K562 (cell line): ENCODE measurements around the gene FAM110D. TPM values are rescaled to one million over a fixed set of nuclear protein-coding genes. Genes with fewer than 3 reads are reported as not detected.

Source experiments
- ATAC-seq: fragments of 200-7000 bp; cut with Tn5 transposase; 3 replicates; pipeline ENCODE4 v1.9.1; 2020; ENCODE audit warnings: moderate library complexity
- BruUV-seq: library from RNA; stranded (reverse); fragments of 400-500 nt; replicated peaks from 2 replicates; lab custom pipeline; 2021; lab: Mats Ljungman, UMichigan
- CTCF ChIA-PET: fragments of 300-600 bp; formaldehyde crosslinking; extraction: SDS; loops from one replicate; lab custom pipeline; 2021; ENCODE audit warnings: low intra/inter-chr PET ratio; lab: Yijun Ruan, JAX
- POLR2A ChIA-PET: fragments of 300-600, 350-650 bp; sonication (Branson Sonifier 250); formaldehyde crosslinking; extraction: SDS; loops from one replicate; lab custom pipeline; 2021; ENCODE audit warnings: antibody characterized with exemption, inconsistent platforms; lab: Yijun Ruan, JAX
- DNase-seq, 4 experiments: peaks; one replicate each; pipeline versions ENCODE4 v3.0.0 to v3.0.0-alpha.2; 2011 to 2018; ENCODE audit warnings: low spot score in 3 of 4, mixed read lengths in 3 of 4; ENCODE audit errors: extremely low read depth in 1 of 4
- FAIRE-seq: peaks from 2 replicates; lab custom pipeline; 2011; peaks lifted over from hg19 to GRCh38; lab: Jason Lieb, UNC
- H2AFZ ChIP-seq: 2 replicates; pipeline ENCODE4 v1.6.0; 2011; ENCODE audit warnings: low read depth, low read length, control low read depth, inconsistent platforms
- H3K27ac ChIP-seq: fragments of 200-600 bp; 3 replicates; pipeline ENCODE4 v1.8.0; 2011; ENCODE audit warnings: low read depth, mild to moderate bottlenecking, control low read depth, inconsistent platforms, low read length, moderate library complexity, mixed read lengths; ENCODE audit errors: extremely low read depth
- H3K27me3 ChIP-seq, 2 experiments: fragments of 300-600 bp in 1 of 2; 2 replicates in 1 of 2; 3 replicates in 1 of 2; pipeline versions ENCODE4 v1.6.0 to v1.8.0; 2011; ENCODE audit warnings: inconsistent platforms in 2 of 2, low read length in 2 of 2, mild to moderate bottlenecking in 1 of 2, mixed read lengths in 1 of 2, moderate library complexity in 1 of 2; ENCODE audit not compliant: control insufficient read depth in 2 of 2, insufficient read depth in 2 of 2
- H3K36me3 ChIP-seq: fragments of 300-600 bp; 3 replicates; pipeline ENCODE4 v1.8.0; 2011; ENCODE audit warnings: mild to moderate bottlenecking, low read length, inconsistent platforms; ENCODE audit not compliant: control insufficient read depth, insufficient read depth
- H3K4me1 ChIP-seq, 2 experiments: fragments of 200-600 bp in 1 of 2; replicated peaks in 1 of 2; 2 replicates in 1 of 2; 3 replicates in 1 of 2; pipeline versions ENCODE4 v1.5.1 to v1.8.0; 2011; ENCODE audit warnings: inconsistent platforms in 2 of 2, low read length in 2 of 2, mild to moderate bottlenecking in 1 of 2, mixed read lengths in 1 of 2, moderate library complexity in 1 of 2; ENCODE audit not compliant: control insufficient read depth in 2 of 2, insufficient read depth in 2 of 2
- H3K4me2 ChIP-seq: 2 replicates; pipeline ENCODE4 v1.6.1; 2011; ENCODE audit warnings: low read length, control low read depth, inconsistent platforms, mixed read lengths; ENCODE audit not compliant: insufficient read depth
- H3K4me3 ChIP-seq: fragments of 200-600 bp; sonication (generic), shearing (Covaris generic); 2 replicates; pipeline ENCODE4 v1.5.1; 2016; ENCODE audit warnings: control low read depth, inconsistent platforms
- H3K79me2 ChIP-seq: fragments of 200-600 bp; 3 replicates; pipeline ENCODE4 v1.8.0; 2011; ENCODE audit warnings: low read length, inconsistent platforms; ENCODE audit not compliant: control insufficient read depth, insufficient read depth
- H3K9ac ChIP-seq, 2 experiments: 2 replicates each; pipeline versions ENCODE4 v1.6.0 to v1.6.1; 2011; ENCODE audit warnings: low read depth in 2 of 2, low read length in 2 of 2, control low read depth in 1 of 2, inconsistent platforms in 1 of 2, mild to moderate bottlenecking in 1 of 2, mixed read lengths in 1 of 2; ENCODE audit not compliant: insufficient read depth in 1 of 2
- H3K9me1 ChIP-seq: one replicate; pipeline ENCODE4 v1.6.0; 2011; ENCODE audit warnings: inconsistent platforms, mild to moderate bottlenecking, low read length, moderate library complexity; ENCODE audit not compliant: control insufficient read depth, insufficient read depth
- H3K9me3 ChIP-seq: replicated peaks from 2 replicates; pipeline ENCODE4 v1.5.1; 2011; ENCODE audit warnings: low read depth, low read length, inconsistent platforms; ENCODE audit not compliant: control insufficient read depth, insufficient read depth
- H4K20me1 ChIP-seq: replicated peaks from 2 replicates; pipeline ENCODE4 v1.6.1; 2011; ENCODE audit warnings: low read length, inconsistent platforms, mixed read lengths; ENCODE audit not compliant: control insufficient read depth, insufficient read depth
- CBX3 ChIP-seq, 2 experiments: IDR thresholded peaks; 1 replicate in 1 of 2; 2 replicates in 1 of 2; pipeline ENCODE4 v1.6.1; 2012; ENCODE audit warnings: inconsistent platforms in 2 of 2, low read length in 2 of 2, borderline replicate concordance in 1 of 2, control low read depth in 1 of 2
- CEBPB ChIP-seq: fragments of 450-650 bp; IDR thresholded peaks from 2 replicates; pipeline ENCODE4 v1.6.1; 2016; ENCODE audit warnings: missing genetic modification characterization, missing compliant biosample characterization
- CHD4 ChIP-seq: fragments of 200-600 bp; sonication (generic); IDR thresholded peaks from 3 replicates; pipeline ENCODE4 v1.6.1; 2012; ENCODE audit warnings: low read depth, mild to moderate bottlenecking, mixed read lengths, low read length, inconsistent platforms; ENCODE audit not compliant: insufficient read depth, insufficient replicate concordance, poor library complexity, severe bottlenecking
- MBD2 ChIP-seq: sonication (generic); IDR thresholded peaks from 2 replicates; pipeline ENCODE4 v1.6.1; 2016; ENCODE audit warnings: low read depth, borderline replicate concordance
- POLR3G ChIP-seq: IDR thresholded peaks from 2 replicates; pipeline ENCODE4 v1.6.1; 2011; ENCODE audit not compliant: insufficient read length, insufficient replicate concordance; ENCODE audit errors: extremely low read depth
- PRDM10 ChIP-seq: fragments of 450-650 bp; IDR thresholded peaks from 2 replicates; pipeline ENCODE4 v1.6.1; 2018; ENCODE audit not compliant: partially characterized antibody
- ZBTB11 ChIP-seq, 3 experiments: fragments of 200-800 bp in 1 of 3; fragments of 250-450 bp in 1 of 3; fragments of 450-650 bp in 1 of 3; sonication (Bioruptor Pico) in 1 of 3; sonication (Bioruptor generic) in 1 of 3; formaldehyde crosslinking in 1 of 3; IDR thresholded peaks; 2 replicates each; pipeline versions ENCODE4 v1.6.1 to v1.8.0; 2016 to 2022; ENCODE audit warnings: mild to moderate bottlenecking in 2 of 3, missing genetic modification characterization in 2 of 3, missing compliant biosample characterization in 1 of 3, moderate library complexity in 1 of 3
- ZKSCAN8 ChIP-seq: fragments of 200-800 bp; sonication (Bioruptor generic); IDR thresholded peaks from 2 replicates; pipeline ENCODE4 v1.6.1; 2016; ENCODE audit warnings: missing genetic modification characterization, missing compliant biosample characterization
- ZNF316 ChIP-seq: fragments of 450-650 bp; IDR thresholded peaks from 2 replicates; pipeline ENCODE4 v1.6.1; 2016
- WGBS: fragments of 100-300 bp; shearing (Covaris generic); methylation state at CpG from one replicate; pipeline ENCODE4 v1.1.6; 2016; ENCODE audit warnings: low coverage, mixed read lengths; ENCODE audit not compliant: insufficient coverage; ENCODE audit errors: missing lambda C conversion rate; 5-methylcytosine and 5-hydroxymethylcytosine counted together
- in situ Hi-C: fragments of 300-500 bp; cut with MboI; formaldehyde crosslinking; loops from 4 replicates; pipeline ENCODE4 v1.15.0; 2018; ENCODE audit warnings: inconsistent platforms, mixed read lengths
- intact Hi-C: fragments of 100-400 bp; cut with micrococcal nuclease; formaldehyde crosslinking; loops from 2 replicates; pipeline ENCODE4 v1.14.2; 2022
- polyA plus RNA-seq, 8 experiments: library from polyadenylated mRNA; depleted of rRNA in 4 of 8; stranded (reverse) in 5 of 8; unstranded in 3 of 8; fragments of >200 nt; fragmentation: Nextera tagmentation in 2 of 8; fragmentation: Illumina TruSeq in 1 of 8; extraction: Ambion mirVana in 2 of 8; extraction: Trizol in 1 of 8; gene quantifications; 2 replicates each; pipeline versions ENCODE4 v1.2.1 to v1.2.3, GENCODE V29; 2011 to 2014; ENCODE audit warnings: inconsistent platforms in 1 of 8, missing spikeins in 1 of 8
- total RNA-seq, 7 experiments: library from RNA; depleted of rRNA in 6 of 7; stranded (reverse); fragments of >200 nt in 6 of 7; fragmentation: Illumina TruSeq in 2 of 7; extraction: Trizol in 2 of 7; gene quantifications; 2 replicates each; pipeline versions ENCODE4 v1.2.1 to v1.2.3, GENCODE V29; 2011 to 2021; ENCODE audit warnings: low replicate concordance in 1 of 7
- TF ChIP-seq, protein P1 (sequence below), 3 experiments: fragments of 200-800 bp in 1 of 3; sonication (Bioruptor generic) in 1 of 3; sonication (generic) in 1 of 3; formaldehyde crosslinking in 1 of 3; IDR thresholded peaks; 2 replicates each; pipeline versions ENCODE4 v1.6.1 to v1.8.0; 2016 to 2022; ENCODE audit warnings: mild to moderate bottlenecking in 2 of 3, missing compliant biosample characterization in 2 of 3, missing genetic modification characterization in 2 of 3, missing genetic modification reagents in 1 of 3

Gene FAM110D
- total and polyA plus RNA-seq, 9 of the 15 experiments (the other 6 are each of a cell fraction or from before 2014, with no cell fraction given) = 0.04 to 1.1 (median 0.33) TPM

GRCh38 chr1:26200413-26200812, 41.5 kb downstream of the FAM110D start:
- ATAC-seq (no peak), DNase-seq (peak; percentile 28 to 42 (median 36)), FAIRE-seq (no peak)
- Histone ChIP-seq H3K27me3 (no peaks in the 10 kb centered on the region), H3K9me3 (no peaks in the 10 kb centered on the region), H3K36me3 (no peaks in the 10 kb centered on the region), H3K4me3 (peak overlapping the region; percentile 14; the same call in 1 of the 2 replicates), H4K20me1 (no peaks in the 10 kb centered on the region), H3K79me2 (no peaks in the 10 kb centered on the region), H3K9me1 (no peaks in the 10 kb centered on the region), H3K4me1 (peaks cover 23 to 30% of the 10 kb centered on the region in 2 experiments), H3K27ac (peak overlapping the region; percentile 82), H3K4me2 (peak overlapping the region; percentile 68), H2AFZ (peak overlapping the region; percentile 97), H3K9ac (peak overlapping the region; percentile 70 to 88)
- in situ Hi-C loops = no loop called here
- 37% methylated on average over 5 of the region's 5 CpGs for WGBS
- no TSS peak for BruUV-seq
- intact Hi-C loops = loop anchor here (2.0 kb wide), 1 partner anchor 32 kb away; the partner anchor contains the start of genes C1orf232 and ZNF593
- ChIA-PET CTCF (interaction anchor here (0.7 to 1.9 kb wide), 3 partner anchors 31 to 793 kb away, joined by 3 to 8 read pairs (median 6); partner anchors contain the start of genes TRNP1 and ZNF593), POLR2A (interaction anchor here (0.6 to 2.0 kb wide), 9 partner anchors 9 to 304 kb away, joined by 3 to 9 read pairs (median 4); partner anchors contain the start of genes CATSPER4 and CEP85)
- TF ChIP-seq CEBPB (tag) (no peak), MBD2 (0 out of 2 replicates have a peak, but pooled peaks have one; percentile 7), CHD4 (peak; percentile 70), CBX3 (IDR thresholded peaks at IDR 0.05; ENCODE audit: borderline replicate concordance in 1 of 2, low read length in 2 of 2) (no peak), ZNF316 (peak; percentile 28; the same call in 1 of the 2 replicates), ZKSCAN8 (CRISPR knock-in tag) (no peak), ZBTB11 (CRISPR knock-in tag; IDR thresholded peaks at IDR 0.05) (0 out of 6 replicates have a peak, but pooled peaks of 1 of the 3 experiments have one; percentile 2), PRDM10 (peak; percentile 74), POLR3G (no peak)
- TF ChIP-seq, protein P1, sequence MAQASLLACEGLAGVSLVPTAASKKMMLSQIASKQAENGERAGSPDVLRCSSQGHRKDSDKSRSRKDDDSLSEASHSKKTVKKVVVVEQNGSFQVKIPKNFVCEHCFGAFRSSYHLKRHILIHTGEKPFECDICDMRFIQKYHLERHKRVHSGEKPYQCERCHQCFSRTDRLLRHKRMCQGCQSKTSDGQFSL (CRISPR knock-in tag; IDR thresholded peaks at IDR 0.05) = no peak
- TF ChIP-seq, protein P1 (tag; IDR thresholded peaks at IDR 0.05) = 0 out of 4 replicates have a peak, but pooled peaks of 1 of the 2 experiments have one; percentile 17
